GM12878 (cell line): ENCODE data around the gene TRPM7. TPM values are rescaled to one million over a fixed set of nuclear protein-coding genes. Genes with fewer than 3 reads are reported as not detected.

Source experiments
- ATAC-seq: fragments of 200-7000 bp; cut with Tn5 transposase; 3 replicates; pipeline ENCODE4 v1.9.1; 2020; ENCODE audit warnings: mild to moderate bottlenecking, moderate library complexity
- BruUV-seq: library from RNA; stranded (reverse); fragments of 400-500 nt; replicated peaks from 2 replicates; lab custom pipeline; 2021; lab: Mats Ljungman, UMichigan
- CTCF ChIA-PET: fragments of 300-600 bp; sonication (Branson Sonifier 250); formaldehyde crosslinking; extraction: SDS; loops from one replicate; lab custom pipeline; 2021; ENCODE audit warnings: inconsistent platforms; lab: Yijun Ruan, JAX
- POLR2A ChIA-PET: fragments of 350-600 bp; formaldehyde crosslinking; extraction: SDS; loops from one replicate; lab custom pipeline; 2021; ENCODE audit warnings: inconsistent platforms; lab: Charles Lee
- RAD21 ChIA-PET: fragments of 300-600 bp; sonication (Branson Sonifier 250); formaldehyde crosslinking; loops from one replicate; lab custom pipeline; 2023; ENCODE audit warnings: antibody characterized with exemption; ENCODE audit not compliant: unreplicated experiment; lab: Charles Lee
- SMC1A ChIA-PET: fragments of 300-600 bp; sonication (Branson Sonifier 250); formaldehyde crosslinking; loops from one replicate; lab custom pipeline; 2023; ENCODE audit not compliant: unreplicated experiment, uncharacterized antibody; lab: Charles Lee
- DNase-seq: peaks from one replicate; pipeline ENCODE4 v3.0.0-alpha.2; 2011; ENCODE audit warnings: low read depth, low spot score
- FAIRE-seq: peaks from 3 replicates; lab custom pipeline; 2011; peaks lifted over from hg19 to GRCh38; lab: Jason Lieb, UNC
- H2AFZ ChIP-seq: 2 replicates; pipeline ENCODE4 v1.6.0; 2011; ENCODE audit warnings: low read depth, low read length, control low read depth; ENCODE audit not compliant: control insufficient read depth
- H3K27ac ChIP-seq: 2 replicates; pipeline ENCODE4 v1.5.1; 2011; ENCODE audit warnings: control low read depth; ENCODE audit not compliant: control insufficient read depth, insufficient read depth
- H3K27me3 ChIP-seq, 2 experiments: replicated peaks in 1 of 2; 2 replicates each; pipeline versions ENCODE4 v1.6.0 to v1.6.1; 2011; ENCODE audit warnings: low read length in 1 of 2; ENCODE audit not compliant: control insufficient read depth in 2 of 2, insufficient read depth in 2 of 2
- H3K36me3 ChIP-seq, 2 experiments: 2 replicates each; pipeline ENCODE4 v1.5.1; 2011; ENCODE audit warnings: low read length in 1 of 2; ENCODE audit not compliant: control insufficient read depth in 2 of 2, insufficient read depth in 2 of 2
- H3K4me1 ChIP-seq: 2 replicates; pipeline ENCODE4 v1.6.1; 2011; ENCODE audit warnings: mild to moderate bottlenecking, low read length, moderate library complexity, mixed read lengths; ENCODE audit not compliant: control insufficient read depth, insufficient read depth
- H3K4me2 ChIP-seq: 2 replicates; pipeline ENCODE4 v1.6.0; 2011; ENCODE audit warnings: control low read depth; ENCODE audit not compliant: control insufficient read depth, insufficient read depth
- H3K4me3 ChIP-seq: fragments of 200-600 bp; sonication (generic); 2 replicates; pipeline ENCODE4 v1.5.1; 2016
- H3K79me2 ChIP-seq: 2 replicates; pipeline ENCODE4 v1.6.0; 2011; ENCODE audit warnings: low read length; ENCODE audit not compliant: control insufficient read depth, insufficient read depth
- H3K9ac ChIP-seq: 2 replicates; pipeline ENCODE4 v1.8.0; 2011; ENCODE audit warnings: low read length, control low read depth, mixed read lengths; ENCODE audit not compliant: control insufficient read depth, insufficient read depth
- H3K9me3 ChIP-seq: replicated peaks from 3 replicates; pipeline ENCODE4 v1.5.1; 2011; ENCODE audit warnings: mild to moderate bottlenecking, low read length; ENCODE audit not compliant: control insufficient read depth, insufficient read depth
- H4K20me1 ChIP-seq: 2 replicates; pipeline ENCODE4 v1.6.0; 2011; ENCODE audit not compliant: control insufficient read depth, insufficient read depth
- ASH2L ChIP-seq: fragments of 300-600, 200-600 bp; sonication (generic); IDR thresholded peaks from 2 replicates; pipeline ENCODE4 v1.6.1; 2017; ENCODE audit warnings: low read depth, mild to moderate bottlenecking, borderline replicate concordance
- BACH1 ChIP-seq: fragments of 450-650 bp; IDR thresholded peaks from 2 replicates; pipeline ENCODE4 v1.6.1; 2017; ENCODE audit warnings: mild to moderate bottlenecking, borderline replicate concordance
- BCLAF1 ChIP-seq: fragments of 450-650 bp; IDR thresholded peaks from 2 replicates; pipeline ENCODE4 v1.6.1; 2017; ENCODE audit warnings: antibody characterized with exemption, mild to moderate bottlenecking, moderate library complexity
- CREB1 ChIP-seq: IDR thresholded peaks from 2 replicates; pipeline ENCODE4 v1.6.1; 2012; ENCODE audit warnings: low read depth, mild to moderate bottlenecking, inconsistent platforms
- DPF2 ChIP-seq: fragments of 450-650 bp; IDR thresholded peaks from 2 replicates; pipeline ENCODE4 v1.6.1; 2017; ENCODE audit warnings: mild to moderate bottlenecking
- ESRRA ChIP-seq: IDR thresholded peaks from 2 replicates; pipeline ENCODE4 v1.6.1; 2012; ENCODE audit warnings: mild to moderate bottlenecking, low read length, improper control_type of control experiment
- FOS ChIP-seq: IDR thresholded peaks from 3 replicates; pipeline ENCODE4 v1.6.1; 2011; ENCODE audit warnings: borderline replicate concordance; ENCODE audit not compliant: insufficient read length; ENCODE audit errors: extremely low read depth
- IKZF2 ChIP-seq, 2 experiments: fragments of 450-650 bp; IDR thresholded peaks; 2 replicates each; pipeline ENCODE4 v1.6.1; 2017; ENCODE audit warnings: mild to moderate bottlenecking in 2 of 2, moderate library complexity in 2 of 2
- LARP7 ChIP-seq: fragments of 450-650 bp; IDR thresholded peaks from 2 replicates; pipeline ENCODE4 v1.6.1; 2017; ENCODE audit warnings: mild to moderate bottlenecking
- NFYB ChIP-seq: IDR thresholded peaks from 2 replicates; pipeline ENCODE4 v1.6.1; 2011; ENCODE audit warnings: low read depth, mild to moderate bottlenecking, low read length, improper control_type of control experiment, moderate library complexity; ENCODE audit not compliant: insufficient read depth
- POLR2AphosphoS2 ChIP-seq: IDR thresholded peaks from 2 replicates; pipeline ENCODE4 v1.6.1; 2011; ENCODE audit warnings: low read depth, mild to moderate bottlenecking, low read length, improper control_type of control experiment, moderate library complexity
- RB1 ChIP-seq: fragments of 450-650 bp; formaldehyde crosslinking; IDR thresholded peaks from 2 replicates; pipeline ENCODE4 v1.6.1; 2017; ENCODE audit warnings: mild to moderate bottlenecking, borderline replicate concordance
- SPI1 ChIP-seq: IDR thresholded peaks from 2 replicates; pipeline ENCODE4 v1.6.1; 2011; ENCODE audit warnings: low read depth, mild to moderate bottlenecking, low read length, moderate library complexity, borderline replicate concordance; ENCODE audit not compliant: insufficient read depth
- TARDBP ChIP-seq: IDR thresholded peaks from 2 replicates; pipeline ENCODE4 v1.6.1; 2016; ENCODE audit warnings: borderline replicate concordance
- TBL1XR1 ChIP-seq: IDR thresholded peaks from 2 replicates; pipeline ENCODE4 v1.6.1; 2012; ENCODE audit warnings: low read depth, low read length, improper control_type of control experiment
- TCF3 ChIP-seq: IDR thresholded peaks from 2 replicates; pipeline ENCODE4 v1.6.1; 2012; ENCODE audit warnings: low read depth, mild to moderate bottlenecking, low read length, borderline replicate concordance; ENCODE audit not compliant: insufficient read depth
- ZSCAN29 ChIP-seq: fragments of 450-650 bp; IDR thresholded peaks from 2 replicates; pipeline ENCODE4 v1.6.1; 2017; ENCODE audit warnings: mild to moderate bottlenecking, moderate library complexity
- WGBS: methylation state at CpG from one replicate; pipeline ENCODE4 v1.1.6; 2016; ENCODE audit warnings: low lambda C conversion rate; ENCODE audit not compliant: insufficient replicate concordance, insufficient coverage; ENCODE audit errors: missing lambda C conversion rate; 5-methylcytosine and 5-hydroxymethylcytosine counted together
- in situ Hi-C: fragments of 300-500 bp; cut with MboI; formaldehyde crosslinking; loops from 9 replicates; pipeline ENCODE4 v1.14.3; 2018; ENCODE audit warnings: mixed read lengths
- intact Hi-C: fragments of 100-400 bp; cut with micrococcal nuclease; formaldehyde crosslinking; loops from one replicate; pipeline ENCODE4 v1.14.2; 2022; ENCODE audit not compliant: unreplicated experiment
- polyA plus RNA-seq, 11 experiments: library from polyadenylated mRNA; depleted of rRNA in 4 of 11; unstranded in 6 of 11; stranded (reverse) in 5 of 11; fragments of >200 nt; fragmentation: Nextera tagmentation in 4 of 11; fragmentation: Illumina TruSeq in 1 of 11; extraction: Ambion mirVana in 4 of 11; extraction: Trizol in 1 of 11; gene quantifications; 1 replicate in 1 of 11; 2 replicates in 10 of 11; pipeline versions ENCODE4 v1.2.1 to v1.2.3, GENCODE V29; 2011 to 2016; ENCODE audit warnings: inconsistent platforms in 2 of 11, missing spikeins in 2 of 11, low read depth in 1 of 11
- total RNA-seq, 4 experiments: library from RNA; depleted of rRNA in 3 of 4; stranded (reverse); fragments of >200 nt in 3 of 4; fragmentation: Illumina TruSeq in 1 of 4; extraction: Trizol in 1 of 4; gene quantifications; 2 replicates each; pipeline versions ENCODE4 v1.2.1 to v1.2.3, GENCODE V29; 2013 to 2021
- TF ChIP-seq, protein P1 (sequence below): fragments of 450-650 bp; IDR thresholded peaks from 2 replicates; pipeline ENCODE4 v1.6.1; 2017; ENCODE audit warnings: mild to moderate bottlenecking, low read depth, inconsistent platforms; ENCODE audit not compliant: poor library complexity, severe bottlenecking
- TF ChIP-seq, protein P2 (sequence below): fragments of 450-650 bp; IDR thresholded peaks from 2 replicates; pipeline ENCODE4 v1.6.1; 2016; ENCODE audit warnings: mild to moderate bottlenecking

The TRPM7 gene
- total and polyA plus RNA-seq, 10 of the 15 experiments (the other 5 are each of a cell fraction or from before 2014, with no cell fraction given): 4.5 to 49.7 (median 22.5) TPM

- BruUV-seq: no TSS peak
- SMC1A ChIA-PET: interaction anchor here (0.7 to 1.3 kb wide), 5 partner anchors 24 to 162 kb away, joined by 3 to 5 read pairs (median 3); no protein-coding TSS in a partner anchor
- 100% methylated on average over 1 of the region's 1 CpG for WGBS
- Histone ChIP-seq H3K4me2 (no peak overlapping the region), H3K79me2 (no peaks in the 10 kb centered on the region), H3K9ac (no peak overlapping the region), H3K4me1 (no peaks in the 10 kb centered on the region), H3K27ac (no peak overlapping the region), H3K4me3 (no peak overlapping the region), H4K20me1 (no peaks in the 10 kb centered on the region), H3K9me3 (no peaks in the 10 kb centered on the region), H3K27me3 (no peaks in the 10 kb centered on the region), H3K36me3 (peaks cover 4 to 9% of the 10 kb centered on the region in 2 experiments), H2AFZ (no peak overlapping the region)
- CTCF ChIA-PET: interaction anchor here (1.5 kb wide), 1 partner anchor 13 kb away, joined by 3 read pairs; no protein-coding TSS in a partner anchor
- DNase-seq (no peak), ATAC-seq (no peak), FAIRE-seq (no peak)
- POLR2A ChIA-PET: interaction anchor here (0.6 kb wide), 1 partner anchor 40 kb away, joined by 5 read pairs; no protein-coding TSS in a partner anchor
- RAD21 ChIA-PET: interaction anchor here (1.2 kb wide), 1 partner anchor 159 kb away, joined by 3 read pairs; no protein-coding TSS in a partner anchor
- in situ Hi-C loops: no loop called here
- intact Hi-C loops: no loop called here
- TF ChIP-seq, protein P1, sequence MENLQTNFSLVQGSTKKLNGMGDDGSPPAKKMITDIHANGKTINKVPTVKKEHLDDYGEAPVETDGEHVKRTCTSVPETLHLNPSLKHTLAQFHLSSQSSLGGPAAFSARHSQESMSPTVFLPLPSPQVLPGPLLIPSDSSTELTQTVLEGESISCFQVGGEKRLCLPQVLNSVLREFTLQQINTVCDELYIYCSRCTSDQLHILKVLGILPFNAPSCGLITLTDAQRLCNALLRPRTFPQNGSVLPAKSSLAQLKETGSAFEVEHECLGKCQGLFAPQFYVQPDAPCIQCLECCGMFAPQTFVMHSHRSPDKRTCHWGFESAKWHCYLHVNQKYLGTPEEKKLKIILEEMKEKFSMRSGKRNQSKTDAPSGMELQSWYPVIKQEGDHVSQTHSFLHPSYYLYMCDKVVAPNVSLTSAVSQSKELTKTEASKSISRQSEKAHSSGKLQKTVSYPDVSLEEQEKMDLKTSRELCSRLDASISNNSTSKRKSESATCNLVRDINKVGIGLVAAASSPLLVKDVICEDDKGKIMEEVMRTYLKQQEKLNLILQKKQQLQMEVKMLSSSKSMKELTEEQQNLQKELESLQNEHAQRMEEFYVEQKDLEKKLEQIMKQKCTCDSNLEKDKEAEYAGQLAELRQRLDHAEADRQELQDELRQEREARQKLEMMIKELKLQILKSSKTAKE: no peak
- TF ChIP-seq BACH1 (no peak), BCLAF1 (no peak), FOS (no peak), NFYB (no peak), TARDBP (no peak), LARP7 (no peak), TBL1XR1 (no peak), ASH2L (no peak), DPF2 (no peak), CREB1 (no peak), SPI1 (no peak), IKZF2 (IDR thresholded peaks at IDR 0.05) (no peak), POLR2AphosphoS2 (no peak), ZSCAN29 (no peak), RB1 (no peak), ESRRA (no peak), TCF3 (no peak)
- TF ChIP-seq, protein P2, sequence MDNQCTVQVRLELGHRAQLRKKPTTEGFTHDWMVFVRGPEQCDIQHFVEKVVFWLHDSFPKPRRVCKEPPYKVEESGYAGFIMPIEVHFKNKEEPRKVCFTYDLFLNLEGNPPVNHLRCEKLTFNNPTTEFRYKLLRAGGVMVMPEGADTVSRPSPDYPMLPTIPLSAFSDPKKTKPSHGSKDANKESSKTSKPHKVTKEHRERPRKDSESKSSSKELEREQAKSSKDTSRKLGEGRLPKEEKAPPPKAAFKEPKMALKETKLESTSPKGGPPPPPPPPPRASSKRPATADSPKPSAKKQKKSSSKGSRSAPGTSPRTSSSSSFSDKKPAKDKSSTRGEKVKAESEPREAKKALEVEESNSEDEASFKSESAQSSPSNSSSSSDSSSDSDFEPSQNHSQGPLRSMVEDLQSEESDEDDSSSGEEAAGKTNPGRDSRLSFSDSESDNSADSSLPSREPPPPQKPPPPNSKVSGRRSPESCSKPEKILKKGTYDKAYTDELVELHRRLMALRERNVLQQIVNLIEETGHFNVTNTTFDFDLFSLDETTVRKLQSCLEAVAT: no peak
Measured at GRCh38 chr15:50726315-50726714, 39.7 kb upstream of the TRPM7 start.
